GM12891 (cell line): ENCODE measurements around the gene CAPNS2.

Source experiments
- PAX5 ChIP-seq: IDR thresholded peaks from 2 replicates; pipeline ENCODE4 v1.6.1; 2011; ENCODE audit warnings: low read length, moderate library complexity, mild to moderate bottlenecking; ENCODE audit not compliant: insufficient read depth, severe bottlenecking
- POLR2A ChIP-seq: IDR thresholded peaks from 2 replicates; pipeline ENCODE4 v1.6.1; 2011; ENCODE audit warnings: low read depth, low read length, control low read depth
- POLR2AphosphoS5 ChIP-seq: IDR thresholded peaks from 2 replicates; pipeline ENCODE4 v1.6.1; 2011; ENCODE audit warnings: low read depth, low read length, control low read depth
- SPI1 ChIP-seq: IDR thresholded peaks from 2 replicates; pipeline ENCODE4 v1.6.1; 2011; ENCODE audit warnings: low read depth, low read length, control low read depth
- TAF1 ChIP-seq: IDR thresholded peaks from 2 replicates; pipeline ENCODE4 v1.6.1; 2011; ENCODE audit warnings: low read depth, low read length, control low read depth

DNA sequence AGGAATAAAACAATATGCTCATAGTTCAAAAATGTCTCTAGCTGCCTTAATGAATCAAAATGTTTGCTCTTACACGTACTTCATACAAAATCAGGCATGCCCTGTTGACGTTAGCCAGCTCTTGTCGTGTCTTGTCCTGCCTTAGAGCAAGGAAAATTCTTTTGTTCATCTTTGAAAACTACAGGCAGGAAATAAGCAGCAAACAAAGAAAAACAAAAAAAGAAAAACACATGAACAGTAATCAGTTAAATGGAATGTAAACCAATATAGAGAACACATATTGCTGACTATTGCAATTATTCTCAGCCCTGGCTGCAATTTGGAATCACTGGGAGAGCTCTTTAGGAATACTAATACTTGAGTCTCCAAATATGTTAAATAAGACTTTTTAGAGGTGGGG is 1.7 kb downstream of the CAPNS2 start:
- TF ChIP-seq TAF1 (no peak), POLR2AphosphoS5 (no peak), SPI1 (no peak), POLR2A (no peak), PAX5 (no peak)
